Vagina (tissue), 2 donors: ENCODE measurements around the gene NPIPB8.

ENCODE experiments used
- CTCF ChIP-seq, 3 experiments: fragments of 450-650 bp in 2 of 3; fragments of 200-600 bp in 1 of 3; sonication (generic) in 1 of 3; IDR thresholded peaks; one replicate each; pipeline ENCODE4 v1.5.1; 2017 to 2019; ENCODE audit warnings: antibody characterized with exemption in 3 of 3, mild to moderate bottlenecking in 2 of 3, moderate library complexity in 2 of 3
- POLR2AphosphoS5 ChIP-seq, 2 donors: sonication (generic); formaldehyde crosslinking; IDR thresholded peaks; one replicate each; pipeline ENCODE4 v1.9.0; 2017; ENCODE audit warnings: antibody characterized with exemption in 2 of 2, mild to moderate bottlenecking in 2 of 2, low read depth in 1 of 2; ENCODE audit not compliant: insufficient read depth in 1 of 2

- no peak for TF ChIP-seq CTCF (IDR thresholded peaks at IDR 0.05)
- no peak for TF ChIP-seq POLR2AphosphoS5 (IDR thresholded peaks at IDR 0.05; ENCODE audit: insufficient read depth in 1 of 2, low read depth in 1 of 2)
Observed at GRCh38 chr16:28609631-28610594, 28.0 kb upstream of the NPIPB8 start, which contains the start of gene SULT1A1.
